Smooth muscle cell (in vitro differentiated cells): ENCODE measurements around the gene BPIFB2. TPM values are rescaled to one million over a fixed set of nuclear protein-coding genes. Genes with fewer than 3 reads are reported as not detected.

Source experiments
- DNase-seq: peaks from one replicate; lab custom pipeline; 2025; ENCODE audit not compliant: unreplicated experiment; lab: John Stamatoyannopoulos, UW
- H2AFZ ChIP-seq: fragments of 200-600 bp; sonication (generic); 2 replicates; pipeline ENCODE4 v1.6.0; 2016; ENCODE audit warnings: antibody characterized with exemption, low read depth, mild to moderate bottlenecking
- H3F3A ChIP-seq: fragments of 200-600 bp; sonication (generic); 2 replicates; pipeline ENCODE4 v1.6.0; 2017; ENCODE audit warnings: antibody characterized with exemption, low read depth
- H3K27ac ChIP-seq: fragments of 200-600 bp; sonication (generic); 2 replicates; pipeline ENCODE4 v1.5.1; 2016; ENCODE audit warnings: low read depth, mild to moderate bottlenecking
- H3K27me3 ChIP-seq: fragments of 200-600 bp; sonication (generic); 2 replicates; pipeline ENCODE4 v1.6.1; 2016; ENCODE audit warnings: low read depth, mild to moderate bottlenecking
- H3K36me3 ChIP-seq: fragments of 200-600 bp; sonication (generic); 2 replicates; pipeline ENCODE4 v1.5.1; 2016; ENCODE audit warnings: low read depth
- H3K4me1 ChIP-seq: fragments of 200-600 bp; sonication (generic); 2 replicates; pipeline ENCODE4 v1.5.1; 2016; ENCODE audit warnings: low read depth
- H3K4me2 ChIP-seq: fragments of 200-600 bp; sonication (generic); 2 replicates; pipeline ENCODE4 v1.6.0; 2016; ENCODE audit warnings: mild to moderate bottlenecking
- H3K4me3 ChIP-seq: fragments of 200-600 bp; sonication (generic); 2 replicates; pipeline ENCODE4 v1.5.1; 2016; ENCODE audit warnings: mild to moderate bottlenecking
- H3K79me2 ChIP-seq: fragments of 200-600 bp; sonication (generic); 2 replicates; pipeline ENCODE4 v1.6.0; 2016; ENCODE audit warnings: low read depth, mild to moderate bottlenecking
- H3K9ac ChIP-seq: fragments of 200-600 bp; sonication (generic); 2 replicates; pipeline ENCODE4 v1.6.0; 2016; ENCODE audit warnings: low read depth
- H3K9me3 ChIP-seq: fragments of 200-600 bp; sonication (generic); replicated peaks from 2 replicates; pipeline ENCODE4 v1.5.1; 2016; ENCODE audit warnings: low read depth
- H4K20me1 ChIP-seq: fragments of 200-600 bp; sonication (generic); 2 replicates; pipeline ENCODE4 v1.6.0; 2016; ENCODE audit warnings: low read depth
- WGBS: methylation state at CpG from one replicate; pipeline ENCODE4 v1.1.7; 2016; ENCODE audit warnings: low lambda C conversion rate; 5-methylcytosine and 5-hydroxymethylcytosine counted together
- polyA plus RNA-seq: library from polyadenylated mRNA; unstranded; fragments of >200 nt; fragmentation: Nextera tagmentation; extraction: Ambion mirVana; gene quantifications from 2 replicates; pipeline ENCODE4 v1.2.1, GENCODE V29; 2016
- total RNA-seq: library from RNA; depleted of rRNA; stranded (reverse); fragments of >200 nt; gene quantifications from 2 replicates; pipeline ENCODE4 v1.2.3, GENCODE V29; 2014
- TF ChIP-seq, protein P1 (sequence below): fragments of 200-600 bp; sonication (generic); IDR thresholded peaks from 2 replicates; pipeline ENCODE4 v1.5.1; 2017; ENCODE audit warnings: borderline replicate concordance, mild to moderate bottlenecking, antibody characterized with exemption; ENCODE audit not compliant: insufficient read depth, poor library complexity, severe bottlenecking

BPIFB2 gene
- total and polyA plus RNA-seq, 2 experiments from 2014 or later, result not detected

DNA sequence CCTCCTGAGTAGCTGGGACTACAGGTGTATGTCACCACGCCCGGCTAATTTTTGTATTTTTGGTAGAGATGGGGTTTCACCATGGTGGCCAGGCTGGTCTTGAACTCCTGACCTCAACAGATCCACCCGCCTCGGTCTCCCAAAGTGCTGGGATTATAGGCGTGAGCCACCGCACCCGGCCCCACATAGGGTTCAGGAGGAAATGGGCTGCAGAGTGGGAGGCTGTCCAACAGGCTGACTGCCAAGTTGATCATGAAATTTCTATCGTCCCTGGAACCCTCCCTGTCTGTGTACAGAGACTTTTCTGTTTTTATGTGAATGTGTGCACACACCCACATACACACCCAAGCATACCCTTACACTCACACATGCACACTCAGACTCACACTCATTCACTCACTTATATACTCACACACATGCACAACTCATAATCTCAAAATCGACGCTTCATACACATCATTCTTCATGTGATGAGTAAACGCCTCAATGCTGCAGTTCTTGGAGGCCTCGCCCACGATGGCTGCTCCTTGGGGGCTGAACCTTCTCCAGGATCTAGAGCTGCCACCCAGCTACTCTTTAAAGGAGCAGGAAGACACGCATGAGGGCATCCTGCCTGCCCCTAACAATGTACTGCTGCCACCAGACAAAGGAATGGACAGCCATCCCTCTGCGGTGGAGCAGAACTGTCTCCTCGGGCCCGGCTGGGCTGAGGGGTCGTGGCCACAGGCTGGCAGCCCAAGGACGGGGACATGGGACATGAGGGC lies 38.8 kb upstream of the BPIFB2 start:
- Histone ChIP-seq H3K9ac (no peak overlapping the region), H4K20me1 (no peaks in the 10 kb centered on the region), H3K4me2 (no peak overlapping the region), H2AFZ (peak overlapping the region; percentile 30), H3K36me3 (no peaks in the 10 kb centered on the region), H3K9me3 (no peaks in the 10 kb centered on the region), H3K4me1 (peaks cover 11% of the 10 kb centered on the region), H3K27ac (no peak overlapping the region), H3K79me2 (no peaks in the 10 kb centered on the region), H3K27me3 (no peaks in the 10 kb centered on the region), H3K4me3 (no peak overlapping the region), H3F3A (no peaks in the 10 kb centered on the region)
- 83% methylated on average over 19 of the region's 19 CpGs for WGBS
- TF ChIP-seq, protein P1, sequence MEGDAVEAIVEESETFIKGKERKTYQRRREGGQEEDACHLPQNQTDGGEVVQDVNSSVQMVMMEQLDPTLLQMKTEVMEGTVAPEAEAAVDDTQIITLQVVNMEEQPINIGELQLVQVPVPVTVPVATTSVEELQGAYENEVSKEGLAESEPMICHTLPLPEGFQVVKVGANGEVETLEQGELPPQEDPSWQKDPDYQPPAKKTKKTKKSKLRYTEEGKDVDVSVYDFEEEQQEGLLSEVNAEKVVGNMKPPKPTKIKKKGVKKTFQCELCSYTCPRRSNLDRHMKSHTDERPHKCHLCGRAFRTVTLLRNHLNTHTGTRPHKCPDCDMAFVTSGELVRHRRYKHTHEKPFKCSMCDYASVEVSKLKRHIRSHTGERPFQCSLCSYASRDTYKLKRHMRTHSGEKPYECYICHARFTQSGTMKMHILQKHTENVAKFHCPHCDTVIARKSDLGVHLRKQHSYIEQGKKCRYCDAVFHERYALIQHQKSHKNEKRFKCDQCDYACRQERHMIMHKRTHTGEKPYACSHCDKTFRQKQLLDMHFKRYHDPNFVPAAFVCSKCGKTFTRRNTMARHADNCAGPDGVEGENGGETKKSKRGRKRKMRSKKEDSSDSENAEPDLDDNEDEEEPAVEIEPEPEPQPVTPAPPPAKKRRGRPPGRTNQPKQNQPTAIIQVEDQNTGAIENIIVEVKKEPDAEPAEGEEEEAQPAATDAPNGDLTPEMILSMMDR, result no peak
- DNase-seq, result no peak

DNA sequence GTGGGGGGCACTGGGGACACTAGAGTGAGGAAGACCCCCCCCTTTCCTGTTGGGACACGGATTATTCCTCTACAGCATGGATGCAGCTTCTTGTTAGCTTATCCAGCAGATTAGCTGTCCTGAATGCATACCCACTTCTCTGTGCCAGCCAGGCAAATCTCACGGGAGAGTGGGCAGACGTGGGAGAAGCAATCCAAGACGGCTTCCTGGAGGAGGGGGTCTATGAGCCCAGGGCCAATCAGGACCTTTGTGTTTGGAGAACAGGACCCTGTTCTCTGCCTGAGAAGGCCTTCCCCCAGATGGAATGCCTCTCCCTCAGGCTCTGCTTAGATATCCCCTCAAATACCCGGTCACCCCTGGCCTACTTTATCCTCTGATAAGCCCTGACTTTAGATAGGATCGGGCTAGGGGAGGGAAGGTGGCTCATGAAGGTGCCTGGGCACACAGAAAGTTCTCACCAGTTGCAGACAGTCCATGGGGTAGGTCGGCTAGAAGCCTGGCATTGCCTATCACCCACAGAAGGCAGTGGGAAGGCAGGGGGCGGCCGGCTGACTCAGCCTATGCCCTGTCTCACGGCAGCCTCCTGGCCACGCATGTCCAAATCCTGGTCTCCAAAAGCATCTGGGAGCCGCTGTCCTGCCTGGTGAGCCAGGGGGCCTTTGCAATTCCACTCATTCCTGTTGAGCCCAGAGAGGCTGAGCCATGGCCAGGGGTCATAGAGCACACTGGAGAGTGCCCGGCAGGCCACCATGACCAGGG lies 38.0 kb upstream of the BPIFB2 start:
- Histone ChIP-seq H3K9ac (no peak overlapping the region), H3K4me2 (no peak overlapping the region), H3K27me3 (no peaks in the 10 kb centered on the region), H3K79me2 (no peaks in the 10 kb centered on the region), H3K36me3 (no peaks in the 10 kb centered on the region), H3K4me1 (peaks cover 11% of the 10 kb centered on the region), H3K9me3 (no peaks in the 10 kb centered on the region), H3K4me3 (no peak overlapping the region), H2AFZ (no peak overlapping the region), H3F3A (no peaks in the 10 kb centered on the region), H4K20me1 (no peaks in the 10 kb centered on the region), H3K27ac (no peak overlapping the region)
- TF ChIP-seq, protein P1, result no peak
- no peak for DNase-seq
- whole genome bisulfite sequencing, result 66% methylated on average over 13 of the region's 13 CpGs

DNA sequence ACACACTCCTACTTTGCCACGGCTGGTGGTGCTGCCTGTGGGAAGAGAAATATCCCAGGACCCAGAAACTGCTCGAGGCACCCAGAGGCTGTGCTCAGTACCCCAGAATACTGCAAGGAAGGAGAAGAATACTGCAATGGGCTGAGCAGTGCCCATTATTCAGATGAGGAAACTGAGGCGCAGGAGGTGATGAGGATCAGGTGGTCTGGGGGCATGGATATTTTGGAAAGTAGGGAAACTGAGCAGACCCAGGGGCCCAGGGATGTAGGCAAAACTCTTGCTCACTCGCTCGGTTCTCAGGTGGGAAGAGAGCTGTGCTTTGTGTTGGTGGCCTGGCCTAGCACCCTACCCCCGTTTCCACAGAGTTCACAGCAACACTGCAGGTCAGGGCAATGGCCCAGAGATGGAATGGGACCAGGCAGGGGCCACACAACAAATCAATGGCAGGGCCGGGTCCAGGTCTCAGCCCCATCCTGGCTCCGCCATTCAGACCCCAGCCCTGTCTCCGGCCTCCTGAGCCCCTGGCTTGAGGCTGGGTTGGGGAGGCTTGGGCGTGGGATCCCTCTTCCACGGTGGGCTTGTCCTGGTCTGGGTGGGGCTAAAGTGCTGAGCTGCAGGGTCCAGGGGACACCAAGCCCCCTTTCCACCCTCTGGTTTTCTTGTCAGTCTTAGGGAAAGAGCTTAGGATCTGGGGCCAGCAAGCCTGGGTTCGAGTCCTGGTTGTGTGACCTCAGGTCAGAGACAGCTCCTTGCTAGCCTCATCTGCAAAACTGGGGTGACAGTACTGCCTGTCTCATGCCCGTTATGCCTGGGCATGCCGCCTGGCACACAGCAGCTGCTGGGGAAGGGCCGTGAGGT lies 37.2 kb upstream of the BPIFB2 start:
- H3K4me2 ChIP-seq, result no peak overlapping the region
- no peaks in the 10 kb centered on the region for H4K20me1 ChIP-seq
- no peaks in the 10 kb centered on the region for H3K79me2 ChIP-seq
- peaks cover 11% of the 10 kb centered on the region for H3K4me1 ChIP-seq
- H3K9ac ChIP-seq, result no peak overlapping the region
- WGBS, result 97% methylated on average over 15 of the region's 15 CpGs
- TF ChIP-seq, protein P1, result no peak
- no peaks in the 10 kb centered on the region for H3K36me3 ChIP-seq
- H3K27ac ChIP-seq, result no peak overlapping the region
- H3K27me3 ChIP-seq, result no peaks in the 10 kb centered on the region
- H3F3A ChIP-seq, result no peaks in the 10 kb centered on the region
- H3K4me3 ChIP-seq, result no peak overlapping the region
- no peak overlapping the region for H2AFZ ChIP-seq
- H3K9me3 ChIP-seq, result no peaks in the 10 kb centered on the region
- no peak for DNase-seq
